Choroid plexus epithelial cell (primary cell): ENCODE measurements around the gene SUN2.

Experiments used
- DNase-seq: peaks from one replicate; pipeline ENCODE4 v3.0.0-alpha.2; 2010; ENCODE audit warnings: low read depth
- H3K4me3 ChIP-seq: 2 replicates; pipeline ENCODE4 v1.5.1; 2011; ENCODE audit warnings: low read depth, mild to moderate bottlenecking, control low read depth, low read length, moderate library complexity
- CTCF ChIP-seq: conservative IDR thresholded peaks from 2 replicates; pipeline ENCODE4 v1.5.1; 2011; ENCODE audit warnings: low read depth, mild to moderate bottlenecking, control low read depth, inconsistent platforms, low read length, moderate library complexity

SUN2 gene

DNA sequence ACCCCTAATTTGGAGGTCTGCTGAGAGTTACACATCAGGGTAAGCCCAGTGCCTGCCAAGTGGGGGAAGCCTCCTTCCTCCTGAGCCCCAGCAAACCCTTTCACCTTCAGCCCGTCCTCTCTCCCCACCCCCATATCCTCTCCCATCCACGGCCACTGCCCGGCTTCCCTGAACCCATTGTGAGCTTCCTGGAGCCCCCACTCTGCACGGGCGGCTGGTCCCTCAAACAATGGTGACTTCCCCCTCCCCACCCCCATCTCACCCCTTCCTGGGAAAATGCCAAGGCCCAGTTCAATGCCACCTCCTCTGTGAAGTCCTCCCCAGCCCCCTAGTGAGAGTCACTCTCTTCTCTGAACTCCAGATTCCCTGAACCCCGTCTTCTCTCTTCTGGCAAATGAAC, 20.3 kb upstream of the SUN2 start:
- DNase-seq, result no peak
- no peak for TF ChIP-seq CTCF

GRCh38 chr22:38775656-38776055, 19.9 kb upstream of the SUN2 start:
- DNase-seq, result no peak
- no peak for TF ChIP-seq CTCF
- no peak overlapping the region for H3K4me3 ChIP-seq

More for the DNA sequence above, 20.3 kb upstream of the SUN2 start:
- no peak overlapping the region for H3K4me3 ChIP-seq

- no peak for DNase-seq
- TF ChIP-seq CTCF, result no peak
- H3K4me3 ChIP-seq, result no peak overlapping the region
Measured at GRCh38 chr22:38774496-38775166, 18.8 kb upstream of the SUN2 start.

- no peak overlapping the region for H3K4me3 ChIP-seq
- TF ChIP-seq CTCF, result no peak
- DNase-seq, result no peak
Measured at GRCh38 chr22:38773363-38773946, 17.7 kb upstream of the SUN2 start.

DNA sequence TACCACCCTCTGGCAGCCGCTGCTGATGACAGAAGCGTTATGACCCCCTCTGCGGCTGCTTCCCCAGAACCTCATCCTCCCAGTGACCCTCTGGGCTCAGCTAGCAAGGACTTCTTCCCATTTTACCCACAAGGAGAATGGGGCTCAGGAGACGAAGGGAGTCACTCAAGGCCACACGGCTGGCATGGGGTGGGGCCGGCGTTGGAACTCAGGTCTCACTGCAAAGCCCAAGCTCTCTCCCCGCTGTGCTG, 16.8 kb upstream of the SUN2 start:
- no peak overlapping the region for H3K4me3 ChIP-seq
- DNase-seq, result no peak
- TF ChIP-seq CTCF, result no peak

- TF ChIP-seq CTCF, result no peak
- no peak for DNase-seq
- H3K4me3 ChIP-seq, result no peak overlapping the region
Measured at GRCh38 chr22:38770257-38770949, 14.6 kb upstream of the SUN2 start.

GRCh38 chr22:38768036-38768435, 12.2 kb upstream of the SUN2 start:
- TF ChIP-seq CTCF, result no peak
- no peak overlapping the region for H3K4me3 ChIP-seq
- no peak for DNase-seq
